IPS-15b (cell line): ENCODE data around the gene DCAF5.

Experiments
- H3K27me3 ChIP-seq: one replicate; pipeline ENCODE4 v1.6.1; 2013; ENCODE audit warnings: low read length; ENCODE audit not compliant: control insufficient read depth, insufficient read depth
- H3K36me3 ChIP-seq: one replicate; pipeline ENCODE4 v1.6.1; 2013; ENCODE audit warnings: low read length; ENCODE audit not compliant: control insufficient read depth, insufficient read depth
- H3K4me1 ChIP-seq: one replicate; pipeline ENCODE4 v1.6.1; 2013; ENCODE audit warnings: mild to moderate bottlenecking, low read length; ENCODE audit not compliant: control insufficient read depth, insufficient read depth
- H3K4me3 ChIP-seq: one replicate; pipeline ENCODE4 v1.5.1; 2013; ENCODE audit warnings: low read depth, low read length
- H3K9ac ChIP-seq: one replicate; pipeline ENCODE4 v1.6.1; 2013; ENCODE audit warnings: low read depth, mild to moderate bottlenecking, low read length
- H3K9me3 ChIP-seq: one replicate; pipeline ENCODE4 v1.6.1; 2013; ENCODE audit warnings: mild to moderate bottlenecking, low read length; ENCODE audit not compliant: control insufficient read depth, insufficient read depth

Gene DCAF5

DNA sequence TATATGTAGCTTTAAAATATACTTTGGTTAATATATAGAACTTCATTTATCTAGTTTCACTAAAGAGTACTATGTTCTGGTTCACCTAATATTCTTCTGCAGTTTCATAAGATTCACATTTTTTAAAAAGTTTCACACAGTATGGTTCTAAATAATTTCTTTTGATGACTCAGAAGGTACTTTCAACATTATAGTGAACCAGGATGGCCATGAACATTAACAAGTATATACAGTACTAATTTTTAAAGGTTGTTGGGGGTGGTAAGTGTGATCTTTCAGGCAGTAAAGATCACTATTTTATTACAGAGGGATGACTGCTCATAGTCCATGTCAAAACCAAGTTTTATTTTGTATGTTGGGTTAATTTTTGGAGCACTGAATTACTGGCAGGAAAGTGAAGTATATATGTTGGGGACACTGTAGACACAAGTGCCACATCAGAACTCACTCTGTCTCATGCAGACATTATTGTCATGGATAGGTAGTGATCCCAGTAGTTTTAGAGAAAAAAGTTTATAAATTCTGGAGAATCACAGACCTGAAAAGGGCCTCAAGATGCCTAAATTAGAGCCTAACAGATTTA is 60.0 kb downstream of the DCAF5 start:
- no peak overlapping the region for H3K9ac ChIP-seq
- no peak overlapping the region for H3K4me3 ChIP-seq
- H3K36me3 ChIP-seq = peaks cover 3% of the 10 kb centered on the region
- peaks cover 11% of the 10 kb centered on the region for H3K4me1 ChIP-seq
- H3K9me3 ChIP-seq = no peaks in the 10 kb centered on the region
- H3K27me3 ChIP-seq = no peaks in the 10 kb centered on the region

DNA sequence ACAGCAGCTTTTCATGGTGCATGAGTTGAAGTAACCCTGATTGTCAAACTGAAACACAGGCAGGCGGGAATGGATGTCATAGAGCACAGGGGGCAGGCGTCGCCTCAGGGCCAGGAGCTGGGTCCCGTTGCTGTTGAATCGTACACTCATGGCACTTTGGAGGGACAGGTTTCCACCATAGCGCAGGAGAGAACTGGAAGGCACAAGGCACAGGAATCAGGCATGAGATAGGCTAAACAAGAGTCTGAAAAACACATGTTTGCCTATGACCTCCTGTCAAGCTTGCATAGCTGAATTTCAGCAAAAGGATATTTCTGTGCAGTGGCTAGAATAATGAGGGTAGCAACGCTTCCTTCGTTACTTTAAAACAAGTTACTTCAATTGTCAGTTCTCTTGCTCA is 61.2 kb downstream of the DCAF5 start:
- H3K4me1 ChIP-seq = peaks cover 9% of the 10 kb centered on the region
- H3K4me3 ChIP-seq = no peak overlapping the region
- H3K9ac ChIP-seq = no peak overlapping the region
- H3K9me3 ChIP-seq = no peaks in the 10 kb centered on the region
- no peaks in the 10 kb centered on the region for H3K27me3 ChIP-seq
- peaks cover 3% of the 10 kb centered on the region for H3K36me3 ChIP-seq

DNA sequence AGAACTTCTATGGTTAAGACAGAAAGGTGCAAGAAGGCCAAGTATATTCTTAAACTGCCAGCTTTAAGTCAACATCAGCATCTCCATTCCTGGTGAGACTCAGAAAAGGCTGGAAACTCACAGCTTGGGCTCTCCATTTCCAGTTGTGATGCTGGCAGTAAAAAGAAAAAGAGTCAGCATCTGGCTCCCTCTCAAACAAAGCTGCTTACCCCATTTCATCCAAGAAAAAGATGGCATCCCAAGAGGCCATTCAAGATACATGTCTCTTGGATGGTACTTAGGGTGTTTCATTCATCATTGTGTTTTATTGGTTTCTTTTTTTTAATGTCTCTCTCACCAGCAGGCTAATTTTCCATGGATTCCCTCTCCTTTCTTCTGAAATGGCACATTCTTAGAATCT is 61.9 kb downstream of the DCAF5 start:
- Histone ChIP-seq H3K4me3 (no peak overlapping the region), H3K9me3 (no peaks in the 10 kb centered on the region), H3K27me3 (no peaks in the 10 kb centered on the region), H3K4me1 (peaks cover 9% of the 10 kb centered on the region), H3K36me3 (peaks cover 3% of the 10 kb centered on the region), H3K9ac (no peak overlapping the region)

DNA sequence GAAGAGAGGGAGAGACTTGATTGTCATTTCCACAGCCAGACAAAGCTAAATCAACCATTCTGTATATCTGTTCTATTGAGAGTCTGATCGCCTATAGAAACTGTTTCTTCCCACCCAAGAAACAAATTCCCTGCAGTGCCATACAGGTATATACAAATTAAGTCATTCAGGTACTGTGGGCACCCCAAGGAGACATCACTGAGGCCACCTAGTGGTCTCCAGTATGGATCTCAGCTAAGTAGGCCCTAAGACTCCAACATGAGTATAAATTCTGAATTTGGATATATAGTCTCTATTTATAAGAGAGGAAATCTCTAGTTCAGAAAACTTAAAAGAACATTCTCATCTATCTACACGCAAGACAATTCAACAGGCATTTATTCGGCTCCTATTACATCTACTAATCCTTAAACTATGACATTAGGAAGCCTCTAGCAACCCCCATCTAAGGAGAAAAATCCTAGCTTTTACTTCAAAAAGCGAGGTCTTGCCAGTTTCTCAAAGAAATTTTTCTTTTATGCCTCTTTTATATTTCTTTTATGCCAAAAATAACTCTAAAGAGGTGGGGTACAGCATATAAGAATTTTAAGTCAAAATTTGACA is 62.6 kb downstream of the DCAF5 start:
- no peak overlapping the region for H3K9ac ChIP-seq
- H3K4me3 ChIP-seq = no peak overlapping the region
- H3K36me3 ChIP-seq = peaks cover 3% of the 10 kb centered on the region
- no peaks in the 10 kb centered on the region for H3K9me3 ChIP-seq
- no peaks in the 10 kb centered on the region for H3K27me3 ChIP-seq
- peaks cover 9% of the 10 kb centered on the region for H3K4me1 ChIP-seq

DNA sequence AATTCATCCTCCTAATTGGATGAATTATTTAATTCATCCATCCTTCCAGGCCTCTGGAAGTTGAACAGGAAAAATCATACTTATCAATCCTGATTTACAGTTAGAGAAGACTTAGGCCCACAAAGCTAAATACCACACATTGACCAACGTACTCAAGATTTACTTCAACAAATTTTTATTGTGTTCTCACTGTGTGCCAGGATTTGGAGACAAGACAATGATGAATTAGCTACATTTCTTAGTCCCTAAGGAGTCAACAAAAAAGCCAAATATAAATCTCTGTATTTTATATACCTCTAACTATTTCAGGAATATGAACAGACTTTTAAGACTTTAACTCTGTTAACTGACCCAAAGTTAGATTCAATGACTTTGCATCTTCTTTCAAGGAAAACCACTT is 63.9 kb downstream of the DCAF5 start:
- H3K9ac ChIP-seq = no peak overlapping the region

GRCh38 chr14:69088586-69088985 is 64.3 kb downstream of the DCAF5 start:
- Histone ChIP-seq H3K9me3 (no peaks in the 10 kb centered on the region), H3K9ac (no peak overlapping the region), H3K4me3 (no peak overlapping the region), H3K36me3 (peaks cover 5% of the 10 kb centered on the region), H3K4me1 (no peaks in the 10 kb centered on the region), H3K27me3 (no peaks in the 10 kb centered on the region)

More for the DNA sequence above, 63.9 kb downstream of the DCAF5 start:
- Histone ChIP-seq H3K36me3 (peaks cover 4% of the 10 kb centered on the region), H3K27me3 (no peaks in the 10 kb centered on the region), H3K4me3 (no peak overlapping the region), H3K9me3 (no peaks in the 10 kb centered on the region), H3K4me1 (peaks cover 3% of the 10 kb centered on the region)

GRCh38 chr14:69087061-69087461 is 65.9 kb downstream of the DCAF5 start:
- H3K4me3 ChIP-seq = no peak overlapping the region
- no peaks in the 10 kb centered on the region for H3K27me3 ChIP-seq
- no peaks in the 10 kb centered on the region for H3K9me3 ChIP-seq
- no peak overlapping the region for H3K9ac ChIP-seq
- H3K36me3 ChIP-seq = peaks cover 5% of the 10 kb centered on the region
- H3K4me1 ChIP-seq = no peaks in the 10 kb centered on the region

DNA sequence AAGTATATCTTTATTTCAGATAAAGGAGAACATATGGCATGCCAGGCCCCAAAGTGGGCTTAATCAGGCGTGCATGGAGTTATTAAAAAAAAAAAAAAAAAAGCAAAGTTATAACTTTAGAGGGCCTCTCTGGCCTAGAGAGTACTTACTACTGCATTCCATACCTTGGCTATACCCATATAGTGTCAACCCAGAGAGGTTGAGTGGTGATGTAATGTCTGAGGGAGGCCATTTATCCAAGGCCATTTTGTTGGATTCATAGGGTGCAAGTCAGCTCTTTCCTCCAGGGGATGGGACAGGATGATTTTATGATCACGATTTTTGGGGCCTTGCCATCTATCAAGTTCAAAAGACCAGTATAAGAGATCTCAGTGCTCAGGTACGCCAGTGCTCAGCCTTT is 66.4 kb downstream of the DCAF5 start:
- no peaks in the 10 kb centered on the region for H3K4me1 ChIP-seq
- H3K27me3 ChIP-seq = no peaks in the 10 kb centered on the region
- H3K9me3 ChIP-seq = no peaks in the 10 kb centered on the region
- H3K4me3 ChIP-seq = no peak overlapping the region
- H3K9ac ChIP-seq = no peak overlapping the region
- peaks cover 5% of the 10 kb centered on the region for H3K36me3 ChIP-seq

- H3K27me3 ChIP-seq = no peaks in the 10 kb centered on the region
Measured at GRCh38 chr14:69084023-69084422, 68.9 kb downstream of the DCAF5 start.

GRCh38 chr14:69083181-69083580 is 69.7 kb downstream of the DCAF5 start:
- Histone ChIP-seq H3K9ac (no peak overlapping the region), H3K27me3 (no peaks in the 10 kb centered on the region), H3K4me1 (no peaks in the 10 kb centered on the region), H3K36me3 (peaks cover 2% of the 10 kb centered on the region), H3K4me3 (no peak overlapping the region), H3K9me3 (no peaks in the 10 kb centered on the region)

More at GRCh38 chr14:69084023-69084422, 68.9 kb downstream of the DCAF5 start:
- Histone ChIP-seq H3K4me3 (no peak overlapping the region), H3K4me1 (no peaks in the 10 kb centered on the region), H3K9ac (no peak overlapping the region), H3K9me3 (no peaks in the 10 kb centered on the region), H3K36me3 (peaks cover 2% of the 10 kb centered on the region)

DNA sequence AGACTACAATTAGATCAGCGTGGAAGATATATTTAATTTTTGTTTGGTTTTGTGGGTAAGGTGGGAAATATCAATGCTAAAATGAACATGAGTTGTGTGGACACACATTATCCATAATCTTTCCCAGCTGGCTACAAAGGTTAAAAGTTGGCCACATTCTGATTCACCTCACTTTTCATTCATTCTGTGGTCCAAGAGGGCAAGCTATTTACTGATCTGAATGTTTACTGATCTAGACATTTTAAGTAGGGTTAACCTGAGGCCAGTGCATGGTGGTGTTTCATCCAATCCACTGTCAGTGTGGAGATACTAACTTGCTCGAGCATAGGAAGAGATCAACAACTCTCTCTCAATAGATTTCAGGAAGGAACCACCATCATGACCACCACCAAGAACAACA is 71.6 kb downstream of the DCAF5 start:
- Histone ChIP-seq H3K4me3 (no peak overlapping the region), H3K36me3 (peaks cover 2% of the 10 kb centered on the region), H3K9ac (no peak overlapping the region), H3K9me3 (no peaks in the 10 kb centered on the region), H3K4me1 (no peaks in the 10 kb centered on the region), H3K27me3 (no peaks in the 10 kb centered on the region)

- H3K4me1 ChIP-seq = no peaks in the 10 kb centered on the region
- H3K4me3 ChIP-seq = no peak overlapping the region
- no peaks in the 10 kb centered on the region for H3K27me3 ChIP-seq
- no peak overlapping the region for H3K9ac ChIP-seq
- H3K9me3 ChIP-seq = no peaks in the 10 kb centered on the region
- peaks cover 2% of the 10 kb centered on the region for H3K36me3 ChIP-seq
Measured at GRCh38 chr14:69079747-69080146, 73.2 kb downstream of the DCAF5 start.
